ENCODE data around the gene CCDC12. TPM values are rescaled to one million over a fixed set of nuclear protein-coding genes. Genes with fewer than 3 reads are reported as not detected.

The CCDC12 gene
- total and polyA plus RNA-seq, 4 experiments from 2014 or later, result 59.3 to 102 (median 73.0) TPM

DNA sequence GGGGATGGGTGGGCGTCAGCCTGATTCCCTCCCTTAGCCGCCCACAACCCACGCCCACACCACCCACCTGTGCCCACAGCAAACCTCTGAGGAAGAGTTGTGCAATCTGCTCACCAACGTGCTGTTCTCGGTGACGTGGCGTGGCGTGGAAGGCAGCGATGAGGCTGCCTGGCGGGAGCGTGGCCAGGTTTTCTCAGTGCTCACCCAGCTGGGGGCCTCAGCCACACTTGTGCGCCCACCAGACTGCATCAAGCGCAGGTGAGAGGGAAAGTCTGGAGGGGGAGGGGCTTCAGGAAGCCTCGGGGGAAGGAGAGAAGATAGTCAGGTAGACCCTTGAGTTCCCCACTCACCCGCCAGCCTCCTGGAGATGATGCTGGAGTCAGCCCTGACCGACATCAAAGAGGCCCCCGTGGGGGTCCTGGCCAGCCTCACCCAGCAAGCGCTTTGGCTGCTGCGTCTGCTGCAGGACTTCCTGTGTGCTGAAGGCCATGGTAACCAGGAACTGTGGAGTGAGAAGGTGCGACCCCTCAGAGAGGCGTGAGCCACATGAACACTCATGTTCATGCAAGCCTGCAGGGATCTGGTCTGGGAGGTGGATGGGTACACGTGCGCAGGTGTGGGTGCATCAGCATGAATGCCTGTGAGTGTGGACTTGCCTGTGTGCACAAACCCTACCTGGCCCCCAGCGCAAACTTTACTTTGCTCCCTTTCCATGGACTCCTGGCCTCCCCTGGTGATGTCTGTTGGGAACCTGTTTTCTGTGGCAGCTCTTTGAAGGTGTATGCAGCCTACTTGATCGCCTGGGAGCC is 24.6 kb upstream of the CCDC12 start:
- H3K4me3 ChIP-seq (ENCODE audit: low read length in 2 of 2), result no peak overlapping the region
- Mint-ChIP-seq H3K4me3 (no peak overlapping the region), H3K36me3 (peaks cover 29 to 61% of the 10 kb centered on the region in 2 donors), H3K9me3 (no peaks in the 10 kb centered on the region), H3K4me1 (peaks cover 11 to 22% (median 16%) of the 10 kb centered on the region in 4 donors), H3K27me3 (no peaks in the 10 kb centered on the region), H3K27ac (peak overlapping the region in 2 of 7 donors; percentile 35 to 48)
- H3K27ac ChIP-seq (ENCODE audit: low read depth, low read length), result no peak overlapping the region
- POLR2A ChIA-PET (ENCODE audit: partially characterized antibody), result interaction anchor here (1.6 kb wide), 1 partner anchor 21 kb away, joined by 5 read pairs; the partner anchor contains the start of gene NBEAL2
- intact Hi-C loops (cut with micrococcal nuclease), result loop anchor here (10.0 kb wide), 1 partner anchor 324 kb away; no protein-coding TSS in a partner anchor
- H3K4me1 ChIP-seq (ENCODE audit: insufficient read depth, low read length), result peaks cover 23% of the 10 kb centered on the region
- H3K9me3 ChIP-seq (ENCODE audit: control insufficient read depth in 1 of 2, low read length in 2 of 2), result no peaks in the 10 kb centered on the region
- no peaks in the 10 kb centered on the region for H3K27me3 ChIP-seq (ENCODE audit: insufficient read depth, low read length)
- H3K36me3 ChIP-seq (ENCODE audit: insufficient read depth, low read length), result peaks cover 91% of the 10 kb centered on the region
- DNase-seq, result no peak
- CTCF ChIA-PET (ENCODE audit: partially characterized antibody), result no interaction called here

DNA sequence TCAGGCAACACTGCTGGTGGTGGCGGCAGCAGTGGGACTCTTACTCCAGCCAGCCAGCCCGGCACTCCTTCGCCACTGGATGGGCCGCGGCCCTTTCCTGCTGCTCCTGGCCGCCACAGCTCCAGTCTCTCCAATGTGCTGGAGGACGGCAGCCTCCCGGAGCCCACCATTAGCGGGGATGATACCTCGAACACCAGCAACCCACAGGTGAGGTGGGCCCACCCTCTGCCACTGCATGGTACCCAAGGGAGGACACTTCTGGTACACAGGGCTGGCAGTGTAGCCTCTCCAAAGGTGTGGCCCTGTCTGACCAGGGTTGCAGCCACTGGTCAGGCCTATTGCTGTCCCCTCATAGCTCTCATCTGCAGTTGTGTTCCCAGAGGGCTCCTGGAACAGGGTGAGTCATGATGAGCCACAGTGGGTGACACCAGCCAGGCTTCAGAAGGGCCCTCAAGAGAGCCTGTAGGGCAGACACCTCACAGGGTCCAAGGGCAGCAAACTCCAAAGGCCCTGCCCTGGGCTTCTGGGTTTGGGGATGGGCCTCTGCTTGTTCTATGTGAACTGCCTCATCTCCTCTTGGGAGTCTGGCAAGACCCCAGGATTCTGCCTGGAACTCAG is 23.8 kb upstream of the CCDC12 start:
- POLR2A ChIA-PET (ENCODE audit: partially characterized antibody), result interaction anchor here (4.5 kb wide), 1 partner anchor 19 kb away, joined by 34 read pairs; the partner anchor contains the start of gene NBEAL2

DNA sequence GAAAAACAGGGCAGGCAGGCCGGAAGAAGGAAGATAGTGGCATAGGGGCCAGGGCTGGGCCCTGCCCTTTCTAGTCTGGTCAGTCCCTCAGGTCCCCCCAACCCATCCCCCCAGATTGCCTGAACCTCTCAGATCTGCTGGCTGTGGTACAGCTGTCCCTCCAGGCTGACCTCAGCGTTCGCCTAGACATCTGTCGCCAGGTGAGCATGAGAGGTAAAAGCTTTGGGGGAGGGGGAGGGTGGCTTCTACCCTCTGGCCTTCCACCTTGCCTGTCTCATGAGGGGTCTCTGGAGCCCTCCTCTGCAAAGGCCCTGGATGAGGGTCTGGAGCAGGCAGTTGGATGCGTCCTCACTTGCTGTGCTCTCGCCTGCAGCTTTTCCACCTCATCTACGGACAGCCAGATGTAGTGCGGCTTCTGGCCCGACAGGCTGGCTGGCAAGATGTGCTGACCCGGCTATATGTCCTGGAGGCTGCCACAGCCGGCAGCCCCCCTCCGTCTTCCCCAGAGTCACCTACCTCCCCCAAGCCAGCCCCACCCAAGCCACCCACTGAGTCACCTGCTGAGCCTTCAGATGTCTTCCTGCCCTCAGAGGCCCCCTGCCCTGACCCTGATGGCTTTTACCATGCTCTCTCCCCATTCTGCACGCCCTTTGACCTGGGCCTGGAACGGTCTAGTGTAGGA is 23.1 kb upstream of the CCDC12 start:
- H3K9me3 ChIP-seq (ENCODE audit: control insufficient read depth in 1 of 2, low read length in 2 of 2), result no peaks in the 10 kb centered on the region
- no peaks in the 10 kb centered on the region for H3K9me3 Mint-ChIP-seq
- H3K36me3 ChIP-seq (ENCODE audit: insufficient read depth, low read length), result peaks cover 91% of the 10 kb centered on the region
- H3K4me3 Mint-ChIP-seq, result no peak overlapping the region
- peaks cover 23% of the 10 kb centered on the region for H3K4me1 ChIP-seq (ENCODE audit: insufficient read depth, low read length)
- no peak for DNase-seq
- ChIA-PET CTCF (ENCODE audit: partially characterized antibody) (interaction anchor here (0.8 to 3.9 kb wide), 14 partner anchors 8 to 133 kb away, joined by 3 to 33 read pairs (median 8); partner anchors contain the start of genes CCDC12 and NBEAL2), POLR2A (ENCODE audit: partially characterized antibody) (interaction anchor here (1.2 to 4.5 kb wide), 4 partner anchors 19 to 86 kb away, joined by 3 to 34 read pairs (median 14); partner anchors contain the start of genes CCDC12 and NBEAL2)
- H3K27ac Mint-ChIP-seq, result peak overlapping the region in 4 of 7 donors; percentile 35 to 48 (median 40)
- no peaks in the 10 kb centered on the region for H3K27me3 ChIP-seq (ENCODE audit: insufficient read depth, low read length)
- peaks cover 23 to 56% of the 10 kb centered on the region in 2 donors for H3K36me3 Mint-ChIP-seq
- intact Hi-C loops (cut with micrococcal nuclease), result loop anchor here (10.0 kb wide), 1 partner anchor 325 kb away; no protein-coding TSS in a partner anchor
- peaks cover 9 to 22% (median 17%) of the 10 kb centered on the region in 4 donors for H3K4me1 Mint-ChIP-seq
- H3K4me3 ChIP-seq (ENCODE audit: low read length in 2 of 2), result no peak overlapping the region
- H3K27me3 Mint-ChIP-seq, result no peaks in the 10 kb centered on the region
- H3K27ac ChIP-seq (ENCODE audit: low read depth, low read length), result no peak overlapping the region

More for the DNA sequence above, 23.8 kb upstream of the CCDC12 start:
- Mint-ChIP-seq H3K4me3 (no peak overlapping the region), H3K9me3 (no peaks in the 10 kb centered on the region), H3K27me3 (no peaks in the 10 kb centered on the region), H3K36me3 (peaks cover 22 to 60% of the 10 kb centered on the region in 2 donors), H3K4me1 (peaks cover 9 to 22% (median 16%) of the 10 kb centered on the region in 4 donors), H3K27ac (peak overlapping the region in 4 of 7 donors; percentile 35 to 52 (median 42))
- Histone ChIP-seq H3K27me3 (ENCODE audit: insufficient read depth, low read length) (no peaks in the 10 kb centered on the region), H3K9me3 (ENCODE audit: control insufficient read depth in 1 of 2, low read length in 2 of 2) (no peaks in the 10 kb centered on the region), H3K4me1 (ENCODE audit: insufficient read depth, low read length) (peaks cover 23% of the 10 kb centered on the region), H3K4me3 (ENCODE audit: low read length in 2 of 2) (no peak overlapping the region), H3K36me3 (ENCODE audit: insufficient read depth, low read length) (peaks cover 89% of the 10 kb centered on the region), H3K27ac (ENCODE audit: low read depth, low read length) (no peak overlapping the region)
- CTCF ChIA-PET (ENCODE audit: partially characterized antibody), result interaction anchor here (0.8 to 3.9 kb wide), 4 partner anchors 18 to 133 kb away, joined by 3 to 33 read pairs (median 10); no protein-coding TSS in a partner anchor
- DNase-seq, result no peak
- intact Hi-C loops (cut with micrococcal nuclease), result loop anchor here (10.0 kb wide), 1 partner anchor 324 kb away; no protein-coding TSS in a partner anchor

DNA sequence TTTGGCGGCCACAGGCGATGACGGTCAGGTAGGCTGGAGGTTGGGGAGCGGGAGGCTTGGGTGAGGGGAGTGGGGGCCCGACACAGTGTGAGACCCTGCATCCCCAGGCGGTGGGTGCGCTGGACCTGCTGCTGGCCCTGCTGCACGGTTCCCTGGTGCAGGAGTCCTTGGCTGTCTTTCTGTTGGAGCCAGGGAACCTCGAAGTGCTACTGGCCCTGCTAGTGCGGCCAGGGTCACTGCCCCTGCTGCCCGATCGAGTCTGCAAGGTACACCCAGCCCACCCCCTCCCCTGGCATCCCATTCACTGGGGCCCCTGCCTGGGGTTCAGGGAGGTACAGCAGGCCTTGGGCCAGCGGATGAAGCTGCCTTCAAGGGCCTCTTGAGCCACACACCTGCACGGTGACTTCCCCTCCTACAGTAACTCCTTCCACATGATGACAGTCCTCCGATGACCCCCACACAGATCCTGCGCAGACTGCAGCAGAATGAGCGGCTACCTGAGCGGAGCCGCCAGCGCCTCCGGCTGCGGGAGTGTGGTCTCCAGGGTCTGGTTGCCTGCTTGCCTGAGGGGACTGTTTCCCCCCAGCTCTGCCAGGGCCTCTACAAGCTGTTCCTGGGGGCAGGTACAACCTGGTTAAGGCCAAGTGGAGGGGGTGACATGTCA is 22.4 kb upstream of the CCDC12 start:
- no peak overlapping the region for H3K4me3 ChIP-seq (ENCODE audit: low read length in 2 of 2)
- H3K36me3 ChIP-seq (ENCODE audit: insufficient read depth, low read length), result peaks cover 90% of the 10 kb centered on the region
- H3K27ac ChIP-seq (ENCODE audit: low read depth, low read length), result no peak overlapping the region
- ChIA-PET CTCF (ENCODE audit: partially characterized antibody) (interaction anchor here (0.8 to 3.9 kb wide), 27 partner anchors 9 to 132 kb away, joined by 3 to 33 read pairs (median 7); partner anchors contain the start of genes CCDC12 and NBEAL2), POLR2A (ENCODE audit: partially characterized antibody) (interaction anchor here (0.7 to 4.5 kb wide), 8 partner anchors 11 to 89 kb away, joined by 3 to 34 read pairs (median 6); partner anchors contain the start of genes CCDC12 and NBEAL2)
- no peaks in the 10 kb centered on the region for H3K27me3 ChIP-seq (ENCODE audit: insufficient read depth, low read length)
- H3K4me1 ChIP-seq (ENCODE audit: insufficient read depth, low read length), result peaks cover 23% of the 10 kb centered on the region
- intact Hi-C loops (cut with micrococcal nuclease), result loop anchor here (1.0 kb wide), 3 partner anchors 20 to 133 kb away; partner anchors contain the start of gene NBEAL2
- H3K36me3 Mint-ChIP-seq, result peaks cover 26 to 55% of the 10 kb centered on the region in 2 donors
- H3K27ac Mint-ChIP-seq, result peak overlapping the region in 4 of 7 donors; percentile 49 to 90 (median 56)
- H3K4me3 Mint-ChIP-seq, result no peak overlapping the region
- no peak for DNase-seq
- H3K4me1 Mint-ChIP-seq, result peaks cover 11 to 27% (median 19%) of the 10 kb centered on the region in 4 donors
- no peaks in the 10 kb centered on the region for H3K9me3 ChIP-seq (ENCODE audit: control insufficient read depth in 1 of 2, low read length in 2 of 2)
- H3K27me3 Mint-ChIP-seq, result no peaks in the 10 kb centered on the region
- H3K9me3 Mint-ChIP-seq, result no peaks in the 10 kb centered on the region

DNA sequence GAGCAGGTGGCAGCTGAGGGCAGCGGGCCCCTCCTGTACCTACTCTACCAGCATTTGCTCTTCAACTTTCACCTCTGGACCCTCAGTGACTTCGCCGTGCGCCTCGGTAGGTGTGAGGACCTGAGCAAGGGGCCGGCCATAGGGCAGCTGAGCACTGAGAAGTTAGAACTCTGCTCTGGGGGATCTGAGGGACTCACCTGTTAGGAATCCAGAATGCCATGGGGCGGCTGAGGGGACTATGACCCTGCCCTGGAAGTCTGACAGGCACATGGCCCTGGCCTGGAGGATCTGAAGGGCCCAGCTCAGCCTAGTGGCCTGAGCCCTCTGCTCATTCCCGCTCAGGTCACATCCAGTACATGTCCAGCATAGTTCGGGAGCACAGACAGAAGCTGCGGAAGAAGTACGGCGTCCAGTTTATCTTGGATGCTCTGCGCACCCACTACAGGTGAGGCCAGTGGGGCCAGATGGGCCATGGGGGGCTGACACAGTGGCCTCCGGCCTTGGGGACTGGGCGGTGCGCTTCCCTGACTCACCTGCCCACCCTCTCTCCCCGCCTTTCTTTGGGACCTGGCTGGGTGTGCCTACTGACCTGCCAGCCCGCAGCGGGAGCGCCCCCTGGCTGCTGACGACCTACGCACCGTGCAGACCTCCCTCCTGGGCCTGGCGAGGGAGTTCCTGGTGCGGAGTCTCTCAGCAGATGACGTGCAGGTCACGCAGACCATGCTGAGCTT is 21.7 kb upstream of the CCDC12 start:
- CTCF ChIA-PET (ENCODE audit: partially characterized antibody), result interaction anchor here (0.9 to 3.9 kb wide), 29 partner anchors 9 to 138 kb away, joined by 3 to 33 read pairs (median 7); partner anchors contain the start of genes CCDC12 and NBEAL2

More for the DNA sequence above, 21.7 kb upstream of the CCDC12 start:
- Histone ChIP-seq H3K27me3 (ENCODE audit: insufficient read depth, low read length) (no peaks in the 10 kb centered on the region), H3K9me3 (ENCODE audit: control insufficient read depth in 1 of 2, low read length in 2 of 2) (no peaks in the 10 kb centered on the region), H3K4me1 (ENCODE audit: insufficient read depth, low read length) (peaks cover 23% of the 10 kb centered on the region), H3K36me3 (ENCODE audit: insufficient read depth, low read length) (peaks cover 87% of the 10 kb centered on the region), H3K27ac (ENCODE audit: low read depth, low read length) (no peak overlapping the region), H3K4me3 (ENCODE audit: low read length in 2 of 2) (no peak overlapping the region)
- peaks cover 21 to 52% of the 10 kb centered on the region in 2 donors for H3K36me3 Mint-ChIP-seq
- H3K4me1 Mint-ChIP-seq, result peaks cover 11 to 29% (median 19%) of the 10 kb centered on the region in 4 donors
- H3K27ac Mint-ChIP-seq, result peak overlapping the region; percentile 65 to 90 (median 85)
- no peaks in the 10 kb centered on the region for H3K27me3 Mint-ChIP-seq
- H3K4me3 Mint-ChIP-seq, result no peak overlapping the region
- POLR2A ChIA-PET (ENCODE audit: partially characterized antibody), result interaction anchor here (0.7 to 4.5 kb wide), 12 partner anchors 10 to 89 kb away, joined by 3 to 34 read pairs (median 4); partner anchors contain the start of genes CCDC12 and NBEAL2
- H3K9me3 Mint-ChIP-seq, result no peaks in the 10 kb centered on the region
- intact Hi-C loops (cut with micrococcal nuclease), result loop anchor here (1.0 kb wide), 3 partner anchors 19 to 132 kb away; partner anchors contain the start of gene NBEAL2
- DNase-seq, result peak; percentile 65 to 73 (median 69)
